AG04450 (cell line): ENCODE data around the gene HOXD4. TPM values are rescaled to one million over a fixed set of nuclear protein-coding genes. Genes with fewer than 3 reads are reported as not detected.

Experiments used
- CTCF ChIA-PET: fragments of 300-600, 350-600 bp; formaldehyde crosslinking; extraction: SDS; loops from one replicate; lab custom pipeline; 2022; ENCODE audit warnings: antibody characterized with exemption, inconsistent platforms; lab: Charles Lee
- POLR2A ChIA-PET: fragments of 350-600 bp; formaldehyde crosslinking; extraction: SDS; loops from one replicate; lab custom pipeline; 2021; ENCODE audit warnings: antibody characterized with exemption, inconsistent platforms; lab: Yijun Ruan, JAX
- DNase-seq: peaks from one replicate; pipeline ENCODE4 v3.0.0-alpha.2; 2011; ENCODE audit warnings: low read depth, low spot score
- H3K27ac ChIP-seq: one replicate; pipeline ENCODE4 v1.5.1; 2012; ENCODE audit warnings: low read depth, low read length, control low read depth
- H3K27me3 ChIP-seq: one replicate; pipeline ENCODE4 v1.6.0; 2012; ENCODE audit warnings: low read length; ENCODE audit not compliant: control insufficient read depth, insufficient read depth
- H3K4me3 ChIP-seq: 2 replicates; pipeline ENCODE4 v1.5.1; 2011; ENCODE audit warnings: mild to moderate bottlenecking, low read depth, low read length, control low read depth
- H3K9me3 ChIP-seq: 2 replicates; pipeline ENCODE4 v1.5.1; 2012; ENCODE audit warnings: low read length; ENCODE audit not compliant: control insufficient read depth, insufficient read depth
- polyA plus RNA-seq: library from polyadenylated mRNA; depleted of rRNA; stranded (reverse); fragments of >200 nt; gene quantifications from 2 replicates; pipeline ENCODE4 v1.2.3, GENCODE V29; 2011
- TF ChIP-seq, protein P1 (sequence below): IDR thresholded peaks from 2 replicates; pipeline ENCODE4 v1.5.1; 2011; ENCODE audit warnings: low read depth, low read length, control low read depth, inconsistent platforms

HOXD4 gene
- polyA plus RNA-seq, 1 experiment: not detected

DNA sequence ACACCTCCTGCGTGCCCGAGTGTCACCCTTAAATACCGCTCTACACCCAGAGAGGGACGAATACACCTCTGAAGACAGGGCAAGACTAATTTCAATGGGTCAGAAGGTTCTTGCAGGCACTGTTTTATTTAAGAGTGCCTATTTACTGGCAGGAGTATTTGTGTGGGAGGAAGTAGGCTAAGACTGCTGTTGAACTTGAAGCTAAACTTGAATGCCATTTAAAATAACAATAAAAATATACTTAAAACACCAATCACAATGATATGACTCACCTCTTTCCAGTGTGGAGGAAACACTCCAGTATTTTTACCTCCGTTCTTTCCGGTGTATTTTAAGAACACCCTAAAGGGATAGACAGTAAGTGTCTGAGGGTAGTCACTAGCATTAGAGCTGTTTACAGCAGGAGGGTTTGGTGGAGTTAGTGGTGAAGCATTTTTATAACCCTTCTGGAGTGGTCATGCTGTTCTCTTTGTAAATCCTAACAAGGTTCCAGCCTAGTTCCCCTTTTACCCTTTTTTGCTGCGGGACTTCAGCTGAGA, 27.5 kb downstream of the HOXD4 start:
- POLR2A ChIA-PET: no interaction called here
- TF ChIP-seq, protein P1, sequence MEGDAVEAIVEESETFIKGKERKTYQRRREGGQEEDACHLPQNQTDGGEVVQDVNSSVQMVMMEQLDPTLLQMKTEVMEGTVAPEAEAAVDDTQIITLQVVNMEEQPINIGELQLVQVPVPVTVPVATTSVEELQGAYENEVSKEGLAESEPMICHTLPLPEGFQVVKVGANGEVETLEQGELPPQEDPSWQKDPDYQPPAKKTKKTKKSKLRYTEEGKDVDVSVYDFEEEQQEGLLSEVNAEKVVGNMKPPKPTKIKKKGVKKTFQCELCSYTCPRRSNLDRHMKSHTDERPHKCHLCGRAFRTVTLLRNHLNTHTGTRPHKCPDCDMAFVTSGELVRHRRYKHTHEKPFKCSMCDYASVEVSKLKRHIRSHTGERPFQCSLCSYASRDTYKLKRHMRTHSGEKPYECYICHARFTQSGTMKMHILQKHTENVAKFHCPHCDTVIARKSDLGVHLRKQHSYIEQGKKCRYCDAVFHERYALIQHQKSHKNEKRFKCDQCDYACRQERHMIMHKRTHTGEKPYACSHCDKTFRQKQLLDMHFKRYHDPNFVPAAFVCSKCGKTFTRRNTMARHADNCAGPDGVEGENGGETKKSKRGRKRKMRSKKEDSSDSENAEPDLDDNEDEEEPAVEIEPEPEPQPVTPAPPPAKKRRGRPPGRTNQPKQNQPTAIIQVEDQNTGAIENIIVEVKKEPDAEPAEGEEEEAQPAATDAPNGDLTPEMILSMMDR: no peak
- H3K27me3 ChIP-seq: peaks cover 63% of the 10 kb centered on the region
- H3K9me3 ChIP-seq: no peaks in the 10 kb centered on the region; the same call in 1 of the 2 replicates
- H3K27ac ChIP-seq: no peak overlapping the region
- no peak overlapping the region for H3K4me3 ChIP-seq
- CTCF ChIA-PET: no interaction called here
- DNase-seq: no peak

DNA sequence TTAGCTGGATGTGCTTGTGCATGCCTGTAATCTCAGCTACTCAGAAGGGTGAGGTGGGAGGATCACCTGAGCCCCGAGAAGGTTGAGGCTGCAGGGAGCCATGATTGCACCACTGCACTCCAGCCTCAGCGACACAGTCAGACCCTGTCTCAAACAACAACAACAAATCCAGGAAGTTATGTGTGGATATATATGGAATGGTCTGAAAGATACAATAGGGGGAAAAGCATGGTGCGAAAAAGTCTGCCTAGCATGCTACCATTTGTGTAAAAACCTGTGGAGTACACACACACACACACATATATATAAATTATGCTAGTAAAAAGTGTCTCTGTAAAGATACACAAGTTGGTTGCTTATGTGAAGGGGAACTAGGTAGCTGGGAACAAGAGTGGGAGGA, 30.2 kb downstream of the HOXD4 start:
- POLR2A ChIA-PET: no interaction called here
- Histone ChIP-seq H3K4me3 (no peak overlapping the region), H3K27ac (no peak overlapping the region), H3K9me3 (no peaks in the 10 kb centered on the region; the same call in 1 of the 2 replicates), H3K27me3 (peaks cover 44% of the 10 kb centered on the region)
- TF ChIP-seq, protein P1: no peak
- DNase-seq: no peak
- CTCF ChIA-PET: no interaction called here

DNA sequence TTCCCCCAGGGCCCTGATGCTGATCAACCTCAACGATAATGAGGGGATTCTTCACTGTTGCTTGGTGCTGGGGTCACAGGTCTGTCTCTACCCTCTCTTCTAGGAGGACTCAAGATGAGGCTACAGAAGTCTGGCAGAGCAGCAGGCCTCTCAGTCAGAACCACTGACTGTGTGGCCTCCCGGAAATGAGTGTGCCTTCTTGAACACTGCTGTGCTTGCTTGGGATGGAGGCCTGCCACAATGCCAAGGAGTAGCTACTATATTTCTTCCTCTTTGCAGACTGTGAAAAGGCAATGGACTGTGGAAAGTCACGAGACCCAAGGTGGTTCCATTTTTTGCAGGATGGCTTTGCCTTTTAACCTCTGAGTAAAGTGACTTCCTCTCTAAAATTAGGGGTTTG, 31.3 kb downstream of the HOXD4 start:
- Histone ChIP-seq H3K27ac (no peak overlapping the region), H3K4me3 (no peak overlapping the region), H3K27me3 (peaks cover 45% of the 10 kb centered on the region), H3K9me3 (no peaks in the 10 kb centered on the region; the same call in 1 of the 2 replicates)
- ChIA-PET CTCF (no interaction called here), POLR2A (no interaction called here)
- DNase-seq: no peak
- TF ChIP-seq, protein P1: no peak

DNA sequence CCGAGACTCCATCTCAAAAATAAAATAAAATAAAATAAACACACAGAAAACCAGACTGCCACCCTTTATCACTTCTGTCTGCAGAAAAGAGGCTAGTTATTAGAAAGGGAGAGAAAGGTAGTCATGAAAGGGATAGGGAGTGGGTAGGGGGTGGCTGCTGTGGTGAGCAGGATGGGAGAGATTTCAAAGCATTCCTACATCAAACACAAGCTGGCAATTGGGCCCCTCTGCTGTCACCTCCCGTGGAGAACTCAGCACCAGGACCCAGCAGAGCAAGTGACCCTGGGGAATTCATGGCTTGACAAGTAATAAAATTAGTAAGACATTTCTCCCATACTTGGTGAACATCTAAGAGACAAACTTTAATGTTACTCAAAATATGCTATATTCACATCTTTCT, 33.4 kb downstream of the HOXD4 start:
- ChIA-PET CTCF (no interaction called here), POLR2A (no interaction called here)
- no peak for DNase-seq
- H3K27me3 ChIP-seq: peaks cover 42% of the 10 kb centered on the region
- H3K4me3 ChIP-seq: no peak overlapping the region
- H3K27ac ChIP-seq: no peak overlapping the region
- no peaks in the 10 kb centered on the region; the same call in 1 of the 2 replicates for H3K9me3 ChIP-seq
- TF ChIP-seq, protein P1: no peak

DNA sequence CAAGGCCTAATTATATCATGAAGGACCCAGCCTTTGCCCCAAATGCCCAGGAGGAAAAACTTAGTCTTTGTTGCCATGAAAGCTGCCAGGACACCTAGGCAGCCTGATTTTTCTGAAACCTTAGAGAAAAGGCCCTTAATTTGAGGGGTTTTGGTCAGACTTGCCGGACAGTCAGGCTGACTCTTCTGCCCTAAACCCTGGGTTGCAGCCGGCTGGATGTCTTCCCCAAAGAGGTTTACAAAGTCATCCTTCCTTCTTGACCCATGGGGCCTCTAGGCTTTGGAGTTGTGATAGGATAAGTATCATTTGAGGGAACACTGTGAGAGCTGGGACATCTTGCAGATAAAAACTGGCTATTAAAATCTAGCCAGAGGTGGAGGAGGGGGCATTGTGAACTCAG, 34.7 kb downstream of the HOXD4 start:
- no peak overlapping the region for H3K4me3 ChIP-seq
- DNase-seq: no peak
- H3K9me3 ChIP-seq: no peaks in the 10 kb centered on the region; the same call in 1 of the 2 replicates
- TF ChIP-seq, protein P1: no peak
- CTCF ChIA-PET: interaction anchor here (1.8 kb wide), 1 partner anchor 466 kb away, joined by 5 read pairs; no protein-coding TSS in a partner anchor
- POLR2A ChIA-PET: no interaction called here
- no peak overlapping the region for H3K27ac ChIP-seq
- H3K27me3 ChIP-seq: peaks cover 49% of the 10 kb centered on the region
